ENCODE results near the gene CTNNAL1. TPM values are rescaled to one million over a fixed set of nuclear protein-coding genes. Genes with fewer than 3 reads are reported as not detected.
A peak's percentile ranks its signal among the peaks of the same experiment; 100 is the strongest.

Gene CTNNAL1
- total RNA-seq, 1 experiment from 2014 or later = 85.6 TPM

DNA sequence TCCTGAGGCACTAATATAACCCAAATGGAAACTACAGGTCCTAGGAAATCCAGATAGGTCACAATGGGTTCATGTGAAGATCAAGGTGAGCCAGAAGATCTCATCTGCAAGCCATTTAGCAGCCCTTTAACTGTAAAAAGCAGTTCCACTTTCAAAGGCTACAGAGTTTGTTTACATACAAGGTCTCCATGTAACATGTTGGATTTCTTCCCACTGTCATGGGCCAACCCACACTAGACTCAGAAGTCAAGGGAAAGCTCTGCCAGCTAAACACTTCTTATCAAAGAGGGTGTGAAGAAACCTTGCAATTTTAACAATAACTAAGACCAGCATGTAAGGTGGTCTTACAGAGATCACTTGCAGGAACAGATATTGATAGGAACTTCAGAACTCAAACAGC is 3.8 kb upstream of the CTNNAL1 start:
- no peaks in the 10 kb centered on the region for H3K27me3 Mint-ChIP-seq (ENCODE audit: insufficient read depth, unreplicated experiment)
- TF ChIP-seq CTCF (IDR thresholded peaks at IDR 0.05; ENCODE audit: unreplicated experiment) = no peak
- H3K4me3 Mint-ChIP-seq (ENCODE audit: unreplicated experiment) = no peak overlapping the region
- no peak overlapping the region for H3K27ac Mint-ChIP-seq (ENCODE audit: low read depth, unreplicated experiment)
- H3K36me3 Mint-ChIP-seq (ENCODE audit: insufficient read depth, unreplicated experiment) = peaks cover 54% of the 10 kb centered on the region
- peaks cover 6% of the 10 kb centered on the region for H3K4me1 Mint-ChIP-seq (ENCODE audit: insufficient read depth, unreplicated experiment)
- DNase-seq (ENCODE audit: unreplicated experiment) = no peak
- BruUV-seq (replicated peaks) = no TSS peak
- H3K9me3 Mint-ChIP-seq (ENCODE audit: unreplicated experiment) = no peaks in the 10 kb centered on the region
- ChIA-PET POLR2A (interaction anchor here (0.7 to 0.8 kb wide), 2 partner anchors 15 to 80 kb away, joined by 3 read pairs; no protein-coding TSS in a partner anchor), CTCF (interaction anchor here (0.6 to 0.9 kb wide), 2 partner anchors 12 to 204 kb away, joined by 3 read pairs; no protein-coding TSS in a partner anchor)
- intact Hi-C loops (cut with micrococcal nuclease) = no loop called here

GRCh38 chr9:109016132-109016531 is 2.8 kb upstream of the CTNNAL1 start:
- Mint-ChIP-seq H3K27me3 (ENCODE audit: insufficient read depth, unreplicated experiment) (no peaks in the 10 kb centered on the region), H3K36me3 (ENCODE audit: insufficient read depth, unreplicated experiment) (peaks cover 51% of the 10 kb centered on the region)

GRCh38 chr9:109014608-109015280 is 1.4 kb upstream of the CTNNAL1 start:
- peaks cover 37% of the 10 kb centered on the region for H3K36me3 Mint-ChIP-seq (ENCODE audit: insufficient read depth, unreplicated experiment)
- H3K27me3 Mint-ChIP-seq (ENCODE audit: insufficient read depth, unreplicated experiment) = no peaks in the 10 kb centered on the region
- no peak for TF ChIP-seq CTCF (IDR thresholded peaks at IDR 0.05; ENCODE audit: unreplicated experiment)
- POLR2A ChIA-PET = interaction anchor here (1.0 to 1.9 kb wide), 9 partner anchors 8 to 302 kb away, joined by 3 to 7 read pairs (median 4); partner anchors contain the start of gene TMEM245
- peak overlapping the region; percentile 86 for H3K27ac Mint-ChIP-seq (ENCODE audit: low read depth, unreplicated experiment)
- H3K4me1 Mint-ChIP-seq (ENCODE audit: insufficient read depth, unreplicated experiment) = peaks cover 24% of the 10 kb centered on the region
- no peak for DNase-seq (ENCODE audit: unreplicated experiment)
- intact Hi-C loops (cut with micrococcal nuclease) = loop anchor here (5.0 kb wide), 1 partner anchor 303 kb away; no protein-coding TSS in a partner anchor
- no TSS peak for BruUV-seq (replicated peaks)
- no peaks in the 10 kb centered on the region for H3K9me3 Mint-ChIP-seq (ENCODE audit: unreplicated experiment)
- CTCF ChIA-PET = interaction anchor here (1.1 to 1.4 kb wide), 3 partner anchors 8 to 281 kb away, joined by 3 to 4 read pairs (median 3); no protein-coding TSS in a partner anchor
- H3K4me3 Mint-ChIP-seq (ENCODE audit: unreplicated experiment) = no peak overlapping the region

More at GRCh38 chr9:109016132-109016531, 2.8 kb upstream of the CTNNAL1 start:
- Mint-ChIP-seq H3K9me3 (ENCODE audit: unreplicated experiment) (no peaks in the 10 kb centered on the region), H3K4me1 (ENCODE audit: insufficient read depth, unreplicated experiment) (peaks cover 15% of the 10 kb centered on the region), H3K4me3 (ENCODE audit: unreplicated experiment) (no peak overlapping the region), H3K27ac (ENCODE audit: low read depth, unreplicated experiment) (no peak overlapping the region)
- BruUV-seq (replicated peaks) = no TSS peak
- POLR2A ChIA-PET = interaction anchor here (0.6 kb wide), 1 partner anchor 20 kb away, joined by 3 read pairs; no protein-coding TSS in a partner anchor
- intact Hi-C loops (cut with micrococcal nuclease) = no loop called here
- no peak for DNase-seq (ENCODE audit: unreplicated experiment)
- TF ChIP-seq CTCF (IDR thresholded peaks at IDR 0.05; ENCODE audit: unreplicated experiment) = no peak
- CTCF ChIA-PET = no interaction called here
